IgD-negative memory B cell (primary cell): ENCODE data around the gene ELMO2. TPM values are rescaled to one million over a fixed set of nuclear protein-coding genes. Genes with fewer than 3 reads are reported as not detected.

Source experiments
- H3K27ac Mint-ChIP-seq, 3 donors: one replicate each; pipeline ENCODE4 v1.8.0; 2020 to 2022; ENCODE audit warnings: mild to moderate bottlenecking in 3 of 3, mixed read lengths in 3 of 3, moderate library complexity in 1 of 3
- H3K27me3 Mint-ChIP-seq: one replicate; pipeline ENCODE4 v1.8.0; 2021; ENCODE audit warnings: mixed read lengths
- H3K36me3 Mint-ChIP-seq: one replicate; pipeline ENCODE4 v1.8.0; 2020; ENCODE audit warnings: mild to moderate bottlenecking, mixed read lengths
- H3K4me1 Mint-ChIP-seq, 3 donors: one replicate each; pipeline ENCODE4 v1.8.0; 2020 to 2022; ENCODE audit warnings: mixed read lengths in 3 of 3, mild to moderate bottlenecking in 1 of 3
- H3K4me3 Mint-ChIP-seq, 4 donors: one replicate each; pipeline ENCODE4 v1.8.0; 2020 to 2022; ENCODE audit warnings: mild to moderate bottlenecking in 4 of 4, mixed read lengths in 4 of 4, moderate library complexity in 3 of 4
- H3K9me3 Mint-ChIP-seq, 3 donors: one replicate each; pipeline ENCODE4 v1.8.0; 2020 to 2021; ENCODE audit warnings: mixed read lengths in 3 of 3, mild to moderate bottlenecking in 1 of 3
- polyA plus RNA-seq: library from polyadenylated mRNA; unstranded; fragments of 300-500 nt; fragmentation: Illumina TruSeq; gene quantifications from one replicate; pipeline ENCODE4 v1.2.3, GENCODE V29; 2021

Gene ELMO2
- polyA plus RNA-seq, 1 donor from 2014 or later, result 29.1 TPM

DNA sequence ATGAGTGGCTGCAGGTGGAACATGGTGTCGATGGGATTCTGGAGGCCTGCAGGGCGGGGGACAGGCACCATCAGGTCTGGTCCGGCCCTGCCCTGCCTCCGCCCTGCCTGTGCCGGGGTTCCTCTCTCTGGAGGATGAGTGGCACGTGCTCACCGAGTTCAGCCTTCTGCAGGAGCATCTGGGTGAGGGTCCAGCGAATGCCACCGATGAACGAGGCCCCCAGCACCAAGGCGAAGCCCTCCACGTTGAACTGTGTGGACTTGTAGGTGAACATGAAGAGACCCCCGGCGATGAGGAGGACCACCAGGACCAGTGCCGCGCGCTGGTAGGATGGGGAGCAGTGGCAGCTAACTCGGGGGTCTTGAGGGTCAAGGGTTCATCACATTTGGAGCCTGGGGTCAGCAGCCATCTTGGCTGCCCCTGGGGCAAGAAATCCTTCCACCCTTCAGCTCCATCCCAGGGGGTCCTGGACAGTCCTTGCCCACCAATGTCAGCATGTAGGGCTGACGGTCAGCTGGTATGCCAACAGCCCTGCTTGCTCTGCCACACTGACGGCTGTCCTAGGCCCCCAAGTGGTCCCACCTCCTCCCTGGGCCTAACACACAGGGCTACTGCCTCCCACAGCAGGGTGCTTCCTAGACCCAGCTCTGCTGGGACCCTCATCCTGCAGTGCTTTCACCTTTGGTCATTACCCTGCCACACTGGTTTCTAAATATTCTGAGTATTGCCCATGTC lies 51.3 kb downstream of the ELMO2 start:
- Mint-ChIP-seq H3K4me1 (peaks cover 27 to 39% (median 36%) of the 10 kb centered on the region in 3 donors), H3K9me3 (no peaks in the 10 kb centered on the region), H3K36me3 (peaks cover 3% of the 10 kb centered on the region), H3K27me3 (no peaks in the 10 kb centered on the region), H3K4me3 (no peak overlapping the region), H3K27ac (peak overlapping the region in 2 of 3 donors; percentile 67 to 90)

DNA sequence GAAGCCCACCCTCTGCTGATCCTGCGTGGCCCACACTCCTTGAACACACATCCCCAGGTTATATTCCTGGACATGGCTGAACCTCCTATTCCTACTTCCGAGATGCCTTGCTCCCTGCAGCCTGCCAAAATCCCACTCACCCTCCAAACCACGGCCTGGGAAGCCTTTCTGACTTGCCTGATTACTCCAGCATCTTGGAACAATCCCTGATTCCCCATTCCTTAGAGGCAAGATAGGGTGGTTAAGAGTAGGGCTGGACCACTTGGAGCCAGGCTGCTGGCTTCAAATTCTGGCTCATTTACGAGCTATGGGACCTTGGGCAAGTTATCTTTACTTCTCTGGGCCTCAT lies 52.2 kb downstream of the ELMO2 start:
- Mint-ChIP-seq H3K36me3 (peaks cover 3% of the 10 kb centered on the region), H3K27ac (peak overlapping the region in 1 of 3 donors; percentile 67), H3K4me1 (peaks cover 27 to 38% (median 33%) of the 10 kb centered on the region in 3 donors), H3K27me3 (no peaks in the 10 kb centered on the region), H3K9me3 (no peaks in the 10 kb centered on the region), H3K4me3 (no peak overlapping the region)

- Mint-ChIP-seq H3K9me3 (no peaks in the 10 kb centered on the region), H3K4me3 (peak overlapping the region in 1 of 4 donors; percentile 14), H3K4me1 (peaks cover 26 to 33% (median 29%) of the 10 kb centered on the region in 3 donors), H3K27me3 (no peaks in the 10 kb centered on the region), H3K27ac (peak overlapping the region in 1 of 3 donors; percentile 48), H3K36me3 (peaks cover 3% of the 10 kb centered on the region)
Measured at GRCh38 chr20:46353500-46354206, 52.8 kb downstream of the ELMO2 start.

DNA sequence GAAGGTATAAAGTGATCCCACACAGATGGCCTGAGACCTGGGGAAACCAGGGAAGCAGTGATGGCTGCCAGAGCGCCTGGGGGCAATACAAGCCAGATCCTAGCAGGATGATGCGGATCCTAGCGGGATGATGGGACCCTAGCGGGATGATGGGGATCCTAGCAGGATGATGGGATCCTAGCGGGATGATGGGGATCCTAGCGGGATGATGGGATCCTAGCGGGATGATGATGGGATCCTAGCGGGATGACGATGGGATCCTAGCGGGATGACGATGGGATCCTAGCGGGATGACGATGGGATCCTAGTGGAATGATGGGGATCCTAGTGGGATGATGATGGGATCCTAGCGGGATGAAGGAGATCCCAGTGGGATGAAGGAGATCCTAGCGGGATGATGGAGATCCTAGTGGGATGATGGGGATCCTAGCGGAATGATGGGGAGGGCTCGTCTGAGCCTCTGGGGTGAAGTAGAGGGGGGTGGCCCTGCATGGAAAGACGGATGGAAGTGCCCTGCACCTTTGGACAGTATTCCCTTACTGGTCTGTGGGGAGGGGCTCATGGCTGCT lies 54.0 kb downstream of the ELMO2 start:
- Mint-ChIP-seq H3K27ac (no peak overlapping the region), H3K4me1 (peaks cover 21 to 24% (median 24%) of the 10 kb centered on the region in 3 donors), H3K36me3 (peaks cover 3% of the 10 kb centered on the region), H3K27me3 (no peaks in the 10 kb centered on the region), H3K4me3 (peak overlapping the region in 1 of 4 donors; percentile 37), H3K9me3 (no peaks in the 10 kb centered on the region)

- Mint-ChIP-seq H3K4me1 (peaks cover 19 to 24% (median 22%) of the 10 kb centered on the region in 3 donors), H3K4me3 (peak overlapping the region in 1 of 4 donors; percentile 82), H3K36me3 (peaks cover 3% of the 10 kb centered on the region), H3K27ac (peak overlapping the region in 2 of 3 donors; percentile 54 to 80), H3K9me3 (no peaks in the 10 kb centered on the region), H3K27me3 (no peaks in the 10 kb centered on the region)
Measured at GRCh38 chr20:46351357-46352058, 54.9 kb downstream of the ELMO2 start.

- peak overlapping the region in 1 of 4 donors; percentile 63 for H3K4me3 Mint-ChIP-seq
- peaks cover 19 to 24% (median 21%) of the 10 kb centered on the region in 3 donors for H3K4me1 Mint-ChIP-seq
- H3K9me3 Mint-ChIP-seq, result no peaks in the 10 kb centered on the region
- no peaks in the 10 kb centered on the region for H3K27me3 Mint-ChIP-seq
- peak overlapping the region in 2 of 3 donors; percentile 54 to 78 for H3K27ac Mint-ChIP-seq
- H3K36me3 Mint-ChIP-seq, result peaks cover 5% of the 10 kb centered on the region
Measured at GRCh38 chr20:46350986-46351267, 55.5 kb downstream of the ELMO2 start.

DNA sequence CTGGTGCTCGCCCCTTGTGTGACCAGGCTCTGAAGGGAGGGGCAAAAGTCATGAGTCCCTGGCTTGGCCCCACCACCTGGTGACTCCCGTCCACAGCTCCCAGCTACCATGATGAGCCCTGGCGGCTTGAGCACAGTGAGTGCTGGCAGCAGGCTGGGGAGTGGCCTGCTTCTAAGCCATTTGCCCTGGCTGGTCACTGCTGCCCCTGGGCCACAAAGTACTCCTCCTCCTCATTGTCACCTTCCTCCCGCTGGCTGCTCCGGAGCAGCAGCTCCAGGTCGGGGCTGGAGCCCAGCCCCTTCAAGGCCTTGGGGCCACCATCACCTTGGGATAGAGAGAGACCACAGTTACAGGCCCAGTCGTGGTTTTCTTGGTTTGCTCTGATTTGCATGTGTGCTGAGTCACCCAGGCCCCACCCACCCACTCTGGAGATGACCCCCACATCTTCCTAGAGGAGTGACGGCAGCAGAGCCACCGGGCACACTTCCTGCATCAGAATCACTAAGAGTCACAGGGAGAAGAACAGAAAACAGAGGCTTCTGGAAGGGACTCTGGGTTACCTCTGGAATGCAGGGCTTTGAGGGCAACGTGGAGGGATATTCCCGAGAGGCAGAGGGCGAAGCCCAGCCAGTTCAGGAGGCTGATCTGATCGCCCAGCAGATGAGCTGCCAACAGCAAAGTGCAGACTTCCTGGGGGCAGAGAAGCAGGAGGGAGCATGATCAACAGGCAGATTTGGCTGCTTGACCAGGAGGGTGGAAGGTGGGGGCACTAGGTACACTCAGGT lies 56.0 kb downstream of the ELMO2 start:
- H3K4me1 Mint-ChIP-seq, result peaks cover 16 to 24% (median 19%) of the 10 kb centered on the region in 3 donors
- no peaks in the 10 kb centered on the region for H3K27me3 Mint-ChIP-seq
- H3K9me3 Mint-ChIP-seq, result no peaks in the 10 kb centered on the region
- H3K27ac Mint-ChIP-seq, result peak overlapping the region in 2 of 3 donors; percentile 78 to 86
- H3K36me3 Mint-ChIP-seq, result peaks cover 6% of the 10 kb centered on the region
- peak overlapping the region in 3 of 4 donors; percentile 47 to 79 (median 63) for H3K4me3 Mint-ChIP-seq

- H3K27me3 Mint-ChIP-seq, result no peaks in the 10 kb centered on the region
- no peaks in the 10 kb centered on the region for H3K9me3 Mint-ChIP-seq
- peaks cover 16 to 24% (median 18%) of the 10 kb centered on the region in 3 donors for H3K4me1 Mint-ChIP-seq
- H3K4me3 Mint-ChIP-seq, result peak overlapping the region in 2 of 4 donors; percentile 74 to 84
- peak overlapping the region in 1 of 3 donors; percentile 84 for H3K27ac Mint-ChIP-seq
- H3K36me3 Mint-ChIP-seq, result peaks cover 6% of the 10 kb centered on the region
Measured at GRCh38 chr20:46349742-46350056, 56.7 kb downstream of the ELMO2 start.

GRCh38 chr20:46349035-46349741 lies 57.2 kb downstream of the ELMO2 start:
- peak overlapping the region in 1 of 3 donors; percentile 84 for H3K27ac Mint-ChIP-seq

GRCh38 chr20:46347841-46348803 lies 58.3 kb downstream of the ELMO2 start:
- no peaks in the 10 kb centered on the region for H3K27me3 Mint-ChIP-seq
- peaks cover 15 to 27% (median 17%) of the 10 kb centered on the region in 3 donors for H3K4me1 Mint-ChIP-seq
- H3K9me3 Mint-ChIP-seq, result no peaks in the 10 kb centered on the region
- H3K36me3 Mint-ChIP-seq, result peaks cover 6% of the 10 kb centered on the region
- H3K4me3 Mint-ChIP-seq, result no peak overlapping the region
- no peak overlapping the region for H3K27ac Mint-ChIP-seq

More at GRCh38 chr20:46349035-46349741, 57.2 kb downstream of the ELMO2 start:
- Mint-ChIP-seq H3K36me3 (peaks cover 6% of the 10 kb centered on the region), H3K4me1 (peaks cover 14 to 24% (median 16%) of the 10 kb centered on the region in 3 donors), H3K27me3 (no peaks in the 10 kb centered on the region), H3K4me3 (peak overlapping the region in 3 of 4 donors; percentile 18 to 84 (median 74)), H3K9me3 (no peaks in the 10 kb centered on the region)

DNA sequence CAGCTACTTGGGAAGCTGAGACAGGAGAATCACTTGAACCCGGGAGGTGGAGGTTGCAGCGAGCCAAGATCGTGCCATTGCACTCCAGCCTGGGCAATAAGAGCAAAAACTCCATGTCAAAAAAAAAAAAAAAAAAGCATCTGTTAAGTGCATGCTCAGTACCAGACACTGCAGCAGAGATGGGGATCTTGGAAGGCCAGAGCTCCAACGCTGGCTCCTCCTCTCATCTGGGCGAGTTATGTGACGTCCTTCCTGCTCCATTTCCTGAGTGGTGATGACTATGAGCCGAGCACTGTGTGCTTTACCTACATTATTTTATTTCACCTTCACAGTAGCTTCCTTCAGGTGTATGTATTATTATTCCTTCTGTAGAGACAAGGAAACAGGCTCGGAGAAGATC lies 59.6 kb downstream of the ELMO2 start:
- Mint-ChIP-seq H3K36me3 (peaks cover 6% of the 10 kb centered on the region), H3K27me3 (peaks cover 5% of the 10 kb centered on the region), H3K9me3 (no peaks in the 10 kb centered on the region), H3K27ac (no peak overlapping the region), H3K4me3 (no peak overlapping the region), H3K4me1 (peaks cover 19 to 32% (median 20%) of the 10 kb centered on the region in 3 donors)

DNA sequence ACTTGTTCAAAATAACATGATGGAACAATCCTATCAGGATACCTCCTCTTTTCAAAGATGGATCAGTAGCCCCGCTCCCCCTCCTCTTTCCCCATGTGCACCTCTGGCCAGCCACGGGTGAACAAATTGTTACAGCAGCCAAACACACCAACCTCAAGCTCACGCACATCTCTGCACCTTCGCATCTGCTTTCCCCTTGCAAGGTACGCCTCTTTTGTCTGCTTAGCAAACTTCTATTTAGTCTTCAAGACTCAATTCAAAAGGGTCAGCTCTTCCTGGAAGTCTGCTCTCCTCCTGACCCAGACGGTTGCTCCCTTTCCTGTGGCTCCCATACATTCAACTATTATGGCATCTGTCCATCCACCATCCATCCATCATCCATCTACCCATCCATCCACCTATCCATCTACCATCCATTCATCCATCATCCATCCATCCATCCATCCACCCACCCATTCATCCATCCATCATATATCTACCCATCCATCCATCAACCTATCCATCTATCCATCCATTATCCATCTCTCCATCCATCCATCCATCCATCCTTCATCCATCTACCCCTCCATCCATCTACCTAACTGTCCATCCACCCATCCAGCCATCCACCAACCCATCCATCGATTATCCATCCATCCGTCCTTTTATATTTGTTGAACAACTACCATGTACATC lies 61.8 kb downstream of the ELMO2 start:
- Mint-ChIP-seq H3K27ac (peak overlapping the region in 1 of 3 donors; percentile 24), H3K9me3 (peaks cover 0 to 1% (median 0%) of the 10 kb centered on the region in 3 donors), H3K4me1 (peaks cover 8 to 16% (median 10%) of the 10 kb centered on the region in 3 donors), H3K27me3 (peaks cover 20% of the 10 kb centered on the region), H3K4me3 (peak overlapping the region in 1 of 4 donors; percentile 45), H3K36me3 (peaks cover 3% of the 10 kb centered on the region)
